H1 (cell line): ENCODE data around the gene CCDC71. TPM values are rescaled to one million over a fixed set of nuclear protein-coding genes. Genes with fewer than 3 reads are reported as not detected.
A peak's percentile ranks its signal among the peaks of the same experiment; 100 is the strongest.

Experiments
- CTCF ChIA-PET: fragments of 300-600 bp; sonication (Branson Sonifier 250); formaldehyde crosslinking; loops from one replicate; lab custom pipeline; 2021; ENCODE audit not compliant: partially characterized antibody; lab: Charles Lee
- POLR2A ChIA-PET: fragments of 300-600 bp; sonication (Branson Sonifier 250); formaldehyde crosslinking; loops from one replicate; lab custom pipeline; 2021; ENCODE audit warnings: inconsistent platforms; ENCODE audit not compliant: partially characterized antibody; lab: Charles Lee
- DNase-seq, 2 experiments: peaks; one replicate each; pipeline versions ENCODE4 v3.0.0 to v3.0.0-alpha.2; 2010 to 2022; ENCODE audit warnings: low spot score in 2 of 2, low read depth in 1 of 2, mixed read lengths in 1 of 2
- FAIRE-seq: peaks from 2 replicates; lab custom pipeline; 2011; peaks lifted over from hg19 to GRCh38; lab: Jason Lieb, UNC
- H2AFZ ChIP-seq: 2 replicates; pipeline ENCODE4 v1.8.1; 2012; ENCODE audit warnings: low read length, inconsistent platforms
- H2AK5ac ChIP-seq: 2 replicates; pipeline ENCODE4 v1.6.1; 2013; ENCODE audit warnings: low read depth, low read length
- H2BK120ac ChIP-seq: replicated peaks from 2 replicates; pipeline ENCODE3; 2013; ENCODE audit warnings: low read depth, low read length, inconsistent platforms
- H2BK12ac ChIP-seq: 2 replicates; pipeline ENCODE4 v1.6.1; 2013; ENCODE audit warnings: low read depth, low read length
- H2BK15ac ChIP-seq: 2 replicates; pipeline ENCODE4 v1.6.1; 2013; ENCODE audit warnings: low read length
- H2BK20ac ChIP-seq: 2 replicates; pipeline ENCODE4 v1.6.1; 2013; ENCODE audit warnings: low read length
- H2BK5ac ChIP-seq: 2 replicates; pipeline ENCODE4 v1.6.1; 2013; ENCODE audit warnings: low read depth, low read length
- H3K14ac ChIP-seq: 2 replicates; pipeline ENCODE4 v1.6.1; 2013; ENCODE audit warnings: inconsistent platforms; ENCODE audit not compliant: insufficient read length
- H3K18ac ChIP-seq: 2 replicates; pipeline ENCODE4 v1.6.1; 2013; ENCODE audit warnings: low read length; ENCODE audit errors: extremely low read depth
- H3K23ac ChIP-seq: 2 replicates; pipeline ENCODE4 v1.6.1; 2013; ENCODE audit warnings: inconsistent platforms; ENCODE audit not compliant: insufficient read length
- H3K23me2 ChIP-seq: 2 replicates; pipeline ENCODE4 v1.6.1; 2013; ENCODE audit warnings: low read depth, low read length
- H3K27ac ChIP-seq: 2 replicates; pipeline ENCODE4 v1.6.1; 2011; ENCODE audit warnings: low read depth, low read length, inconsistent platforms
- H3K27me3 ChIP-seq, 4 experiments: replicated peaks in 1 of 4; 1 replicate in 1 of 4; 2 replicates in 3 of 4; pipeline versions ENCODE4 v1.6.1 to v1.8.1; 2011 to 2013; ENCODE audit warnings: low read length in 3 of 4, mild to moderate bottlenecking in 3 of 4, inconsistent platforms in 2 of 4, mixed read lengths in 2 of 4, moderate library complexity in 1 of 4; ENCODE audit not compliant: control insufficient read depth in 3 of 4, insufficient read depth in 3 of 4; ENCODE audit errors: extremely low read depth in 1 of 4
- H3K36me3 ChIP-seq, 4 experiments: 2 replicates each; pipeline versions ENCODE4 v1.6.1 to v1.8.1; 2011 to 2013; ENCODE audit warnings: mild to moderate bottlenecking in 4 of 4, low read length in 3 of 4, moderate library complexity in 2 of 4, control low read depth in 1 of 4, inconsistent platforms in 1 of 4; ENCODE audit not compliant: insufficient read depth in 4 of 4, control insufficient read depth in 2 of 4
- H3K4ac ChIP-seq: replicated peaks from 2 replicates; pipeline ENCODE3; 2013; ENCODE audit warnings: low read length, low read depth, mixed read lengths, inconsistent platforms; ENCODE audit not compliant: insufficient read length
- H3K4me1 ChIP-seq, 4 experiments: replicated peaks in 1 of 4; 1 replicate in 1 of 4; 2 replicates in 3 of 4; pipeline versions ENCODE4 v1.6.1 to v1.8.1; 2011 to 2013; ENCODE audit warnings: low read length in 3 of 4, inconsistent platforms in 2 of 4, mixed read lengths in 1 of 4; ENCODE audit not compliant: insufficient read depth in 4 of 4, control insufficient read depth in 3 of 4
- H3K4me2 ChIP-seq, 2 experiments: 2 replicates each; pipeline versions ENCODE4 v1.6.1 to v1.8.1; 2011 to 2013; ENCODE audit warnings: low read depth in 2 of 2, low read length in 2 of 2, control low read depth in 1 of 2, inconsistent platforms in 1 of 2, mild to moderate bottlenecking in 1 of 2; ENCODE audit not compliant: insufficient read depth in 1 of 2
- H3K4me3 ChIP-seq, 4 experiments: fragments of 200-600, 300-600 bp in 1 of 4; sonication (generic), shearing (Covaris generic), sonication (Bioruptor Twin) in 1 of 4; 2 replicates each; pipeline versions ENCODE4 v1.5.1 to v1.8.1; 2011 to 2016; ENCODE audit warnings: low read length in 4 of 4, low read depth in 3 of 4, control low read depth in 2 of 4, inconsistent platforms in 2 of 4, mild to moderate bottlenecking in 2 of 4, mixed read lengths in 1 of 4, moderate library complexity in 1 of 4; ENCODE audit not compliant: insufficient read depth in 2 of 4; ENCODE audit errors: extremely low read depth in 1 of 4
- H3K56ac ChIP-seq: replicated peaks from 2 replicates; pipeline ENCODE3; 2013; ENCODE audit warnings: low read depth, mild to moderate bottlenecking, mixed read lengths, low read length, inconsistent platforms; ENCODE audit not compliant: insufficient read length
- H3K79me1 ChIP-seq: 2 replicates; pipeline ENCODE4 v1.6.1; 2013; ENCODE audit warnings: low read depth, low read length, control low read depth
- H3K79me2 ChIP-seq, 2 experiments: 2 replicates each; pipeline versions ENCODE4 v1.6.1 to v1.8.1; 2012 to 2013; ENCODE audit warnings: low read length in 2 of 2, mild to moderate bottlenecking in 2 of 2, inconsistent platforms in 1 of 2; ENCODE audit not compliant: insufficient read depth in 2 of 2, control insufficient read depth in 1 of 2
- H3K9ac ChIP-seq, 4 experiments: replicated peaks in 1 of 4; 1 replicate in 1 of 4; 2 replicates in 3 of 4; pipeline versions ENCODE4 v1.6.1 to v1.8.1; 2011 to 2013; ENCODE audit warnings: low read depth in 3 of 4, low read length in 3 of 4, control low read depth in 2 of 4, mild to moderate bottlenecking in 2 of 4, moderate library complexity in 2 of 4, inconsistent platforms in 1 of 4; ENCODE audit errors: extremely low read depth in 1 of 4
- H3K9me3 ChIP-seq, 2 experiments: 2 replicates each; pipeline versions ENCODE4 v1.6.1 to v1.8.1; 2012 to 2013; ENCODE audit warnings: mild to moderate bottlenecking in 2 of 2, moderate library complexity in 2 of 2, control low read depth in 1 of 2, inconsistent platforms in 1 of 2, low read depth in 1 of 2, low read length in 1 of 2, mixed read lengths in 1 of 2; ENCODE audit not compliant: insufficient read depth in 2 of 2
- H4K20me1 ChIP-seq, 2 experiments: replicated peaks in 1 of 2; 2 replicates each; pipeline versions ENCODE3 to v1.8.1; 2011 to 2013; ENCODE audit warnings: inconsistent platforms in 2 of 2, low read length in 2 of 2, mild to moderate bottlenecking in 1 of 2; ENCODE audit not compliant: insufficient read depth in 2 of 2, control insufficient read depth in 1 of 2
- H4K5ac ChIP-seq: 2 replicates; pipeline ENCODE4 v1.6.1; 2013; ENCODE audit warnings: low read length, low read depth, mixed read lengths, inconsistent platforms; ENCODE audit not compliant: insufficient read length
- H4K8ac ChIP-seq: 2 replicates; pipeline ENCODE4 v1.8.0; 2013; ENCODE audit warnings: mild to moderate bottlenecking, moderate library complexity, low read length, inconsistent platforms; ENCODE audit not compliant: insufficient read depth; ENCODE audit errors: extremely low read depth
- H4K91ac ChIP-seq: replicated peaks from 2 replicates; pipeline ENCODE3; 2013; ENCODE audit warnings: low read length, mixed read lengths, inconsistent platforms; ENCODE audit not compliant: insufficient read length
- ATF2 ChIP-seq: IDR thresholded peaks from 2 replicates; pipeline ENCODE4 v1.6.1; 2012; ENCODE audit warnings: low read length, inconsistent platforms
- CEBPB ChIP-seq: IDR thresholded peaks from 2 replicates; pipeline ENCODE4 v1.6.1; 2012; ENCODE audit warnings: low read depth, low read length
- EZH2 ChIP-seq: fragments of 200-600 bp; sonication (generic); IDR thresholded peaks from 2 replicates; pipeline ENCODE4 v1.7.1; 2012; ENCODE audit warnings: low read depth, mild to moderate bottlenecking, moderate library complexity, low read length, inconsistent platforms; ENCODE audit not compliant: severe bottlenecking
- GTF2F1 ChIP-seq: IDR thresholded peaks from 2 replicates; pipeline ENCODE4 v1.6.1; 2012; ENCODE audit warnings: low read depth, low read length, improper control_type of control experiment, borderline replicate concordance
- KDM1A ChIP-seq: fragments of 200-600, 300-600 bp; sonication (generic); IDR thresholded peaks from 2 replicates; pipeline ENCODE4 v1.7.1; 2016; ENCODE audit warnings: mild to moderate bottlenecking, low read length, borderline replicate concordance
- POU5F1 ChIP-seq: IDR thresholded peaks from 2 replicates; pipeline ENCODE4 v1.6.1; 2011; ENCODE audit warnings: low read depth, mild to moderate bottlenecking, low read length, moderate library complexity
- SIX5 ChIP-seq: IDR thresholded peaks from 2 replicates; pipeline ENCODE4 v1.6.1; 2011; ENCODE audit warnings: mild to moderate bottlenecking, low read depth, low read length
- SP2 ChIP-seq: IDR thresholded peaks from 2 replicates; pipeline ENCODE4 v1.6.1; 2012; ENCODE audit warnings: mild to moderate bottlenecking, low read length, inconsistent platforms
- SRF ChIP-seq: IDR thresholded peaks from 2 replicates; pipeline ENCODE4 v1.6.1; 2011; ENCODE audit warnings: mild to moderate bottlenecking, low read depth, low read length, moderate library complexity
- TAF1 ChIP-seq: IDR thresholded peaks from 2 replicates; pipeline ENCODE4 v1.6.1; 2011; ENCODE audit warnings: mild to moderate bottlenecking, low read depth, low read length
- TBP ChIP-seq: IDR thresholded peaks from 2 replicates; pipeline ENCODE4 v1.6.1; 2011; ENCODE audit warnings: low read depth, low read length, improper control_type of control experiment
- TEAD4 ChIP-seq: IDR thresholded peaks from 2 replicates; pipeline ENCODE4 v1.6.1; 2012; ENCODE audit warnings: low read depth, low read length, inconsistent platforms, mixed read lengths
- WGBS, 2 experiments: shearing (Covaris generic) in 1 of 2; methylation state at CpG; one replicate each; pipeline versions ENCODE4 v1.1.6 to v1.1.7; 2013 to 2015; ENCODE audit warnings: low lambda C conversion rate in 2 of 2, mixed read lengths in 2 of 2, inconsistent platforms in 1 of 2, low coverage in 1 of 2, missing lambda C conversion rate in 1 of 2; ENCODE audit not compliant: insufficient replicate concordance in 2 of 2, insufficient coverage in 1 of 2, insufficient read length in 1 of 2; ENCODE audit errors: extremely low coverage in 1 of 2, missing lambda C conversion rate in 1 of 2; 5-methylcytosine and 5-hydroxymethylcytosine counted together
- polyA plus RNA-seq, 7 experiments: library from polyadenylated mRNA; depleted of rRNA in 3 of 7; stranded (reverse) in 5 of 7; unstranded in 2 of 7; fragments of >200 nt in 5 of 7; fragments of 200-250 nt in 2 of 7; gene quantifications; 1 replicate in 5 of 7; 2 replicates in 1 of 7; 4 replicates in 1 of 7; pipeline versions ENCODE4 v1.2.1 to v1.2.3, GENCODE V29; 2011 to 2013; ENCODE audit warnings: missing spikeins in 2 of 7, mixed read lengths in 2 of 7
- total RNA-seq: library from RNA; stranded (reverse); fragmentation: NEBNext Ultra II Directional; extraction: Animal tissue kit (Norgen Biotek cat#: 25700); gene quantifications from 2 replicates; pipeline ENCODE4 v1.2.1, GENCODE V29; 2021

CCDC71 gene
- total and polyA plus RNA-seq, 2 of the 8 experiments (the other 6 are each of a cell fraction or from before 2014, with no cell fraction given) = 26.7 to 57.4 TPM

GRCh38 chr3:49172551-49173041 lies 6.5 kb upstream of the CCDC71 start:
- DNase-seq (no peak), FAIRE-seq (no peak)
- Histone ChIP-seq H3K56ac (no peak overlapping the region), H3K79me2 (no peaks in the 10 kb centered on the region), H4K8ac (no peak overlapping the region), H3K27me3 (peaks cover 0 to 2% (median 0%) of the 10 kb centered on the region in 4 experiments; a peak in 2 of 7 replicates), H3K23ac (no peak overlapping the region), H3K4me1 (peaks cover 0 to 22% (median 13%) of the 10 kb centered on the region in 4 experiments; a peak in 6 of 7 replicates), H3K4ac (no peak overlapping the region), H3K23me2 (peaks cover 7% of the 10 kb centered on the region), H3K4me3 (no peak overlapping the region; a peak in 1 of 8 replicates), H3K9me3 (no peaks in the 10 kb centered on the region), H2BK120ac (no peak overlapping the region), H3K9ac (peak overlapping the region in 2 of 4 experiments; percentile 10 to 38; a peak in 2 of 7 replicates), H3K14ac (no peak overlapping the region), H2BK5ac (no peak overlapping the region), H4K5ac (no peak overlapping the region), H4K91ac (peak overlapping the region; percentile 47), H3K36me3 (no peaks in the 10 kb centered on the region), H3K18ac (no peak overlapping the region), H2AK5ac (no peak overlapping the region; the same call in 1 of the 2 replicates), H3K79me1 (no peaks in the 10 kb centered on the region), H2AFZ (no peak overlapping the region), H2BK20ac (no peak overlapping the region), H4K20me1 (no peaks in the 10 kb centered on the region), H3K4me2 (peak overlapping the region; percentile 64 to 92; a peak in 3 of 4 replicates), H2BK12ac (no peak overlapping the region), H2BK15ac (no peak overlapping the region), H3K27ac (no peak overlapping the region)
- CTCF ChIA-PET = interaction anchor here (0.7 to 1.8 kb wide), 6 partner anchors 14 to 106 kb away, joined by 3 to 5 read pairs (median 4); partner anchors contain the start of gene USP19
- POLR2A ChIA-PET = interaction anchor here (1.1 to 2.1 kb wide), 3 partner anchors 9 to 77 kb away, joined by 3 to 4 read pairs (median 3); no protein-coding TSS in a partner anchor
- TF ChIP-seq GTF2F1 = no peak
- no peak for TF ChIP-seq EZH2
- no peak for TF ChIP-seq SIX5
- TF ChIP-seq POU5F1 = no peak
- TF ChIP-seq TEAD4 = no peak
- no peak for TF ChIP-seq KDM1A
- no peak for TF ChIP-seq SP2
- no peak for TF ChIP-seq TAF1
- no peak for TF ChIP-seq ATF2
- TF ChIP-seq TBP = no peak
- TF ChIP-seq SRF = no peak
- TF ChIP-seq CEBPB = no peak
- 92% methylated on average over 7 of the region's 7 CpGs; no CpG with 5 or more reads in 1 of the 2 experiments for WGBS, 2 experiments
